HK-2 (cell line): ENCODE results near the gene GCC1.
A peak's percentile ranks its signal among the peaks of the same experiment; 100 is the strongest.
"Not testable (repeated sequence)": the region's sequence is repeated elsewhere in the genome, so short reads cannot be mapped to it uniquely, and the experiment has no call there.

Experiments used
- DNase-seq: peaks from one replicate; pipeline ENCODE4 v3.0.0-alpha.2; 2018; ENCODE audit not compliant: unreplicated experiment

GCC1 gene

GRCh38 chr7:127589896-127590295, 4.5 kb upstream of the GCC1 start:
- DNase-seq, result no peak

GRCh38 chr7:127588697-127589482, 3.5 kb upstream of the GCC1 start:
- DNase-seq, result peak; percentile 70

DNA sequence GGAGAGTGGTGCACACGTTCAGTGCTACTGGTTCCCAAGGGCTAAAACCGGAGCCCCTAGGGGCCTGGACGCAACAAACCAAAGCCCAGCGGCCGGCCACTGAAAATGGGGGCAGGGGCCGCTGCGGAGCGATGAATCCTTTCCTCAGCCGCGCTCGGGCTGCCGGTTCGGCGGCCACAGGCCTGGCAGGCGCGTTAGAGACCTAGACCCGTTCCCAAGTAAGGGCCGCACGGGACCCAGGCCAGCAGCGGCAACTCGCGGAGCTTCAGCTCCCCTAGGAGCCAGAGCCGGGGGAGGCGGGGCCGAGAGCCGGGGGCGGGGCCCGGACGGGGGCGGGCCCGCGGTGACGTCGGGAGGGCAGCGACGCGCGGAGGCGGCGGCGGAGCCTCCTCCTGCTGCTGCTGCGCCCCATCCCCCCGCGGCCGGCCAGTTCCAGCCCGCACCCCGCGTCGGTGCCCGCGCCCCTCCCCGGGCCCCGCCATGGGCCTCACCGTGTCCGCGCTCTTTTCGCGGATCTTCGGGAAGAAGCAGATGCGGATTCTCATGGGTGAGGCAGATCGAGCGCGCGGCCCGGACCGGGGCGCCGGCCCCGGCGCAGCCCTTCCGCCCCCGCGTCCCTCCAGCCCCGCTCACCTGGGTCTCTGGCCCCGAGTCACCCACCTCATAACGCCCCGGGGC, 2.8 kb upstream of the GCC1 start, which contains the start of gene ARF5:
ARF5 (plus strand) TSS at position 393 of the 678 bp plus-strand sequence; CDS start at position 481, 88 bp downstream.
- peak; percentile 84 for DNase-seq

- DNase-seq, result no peak
Measured at GRCh38 chr7:127587663-127588018, 2.2 kb upstream of the GCC1 start.

DNA sequence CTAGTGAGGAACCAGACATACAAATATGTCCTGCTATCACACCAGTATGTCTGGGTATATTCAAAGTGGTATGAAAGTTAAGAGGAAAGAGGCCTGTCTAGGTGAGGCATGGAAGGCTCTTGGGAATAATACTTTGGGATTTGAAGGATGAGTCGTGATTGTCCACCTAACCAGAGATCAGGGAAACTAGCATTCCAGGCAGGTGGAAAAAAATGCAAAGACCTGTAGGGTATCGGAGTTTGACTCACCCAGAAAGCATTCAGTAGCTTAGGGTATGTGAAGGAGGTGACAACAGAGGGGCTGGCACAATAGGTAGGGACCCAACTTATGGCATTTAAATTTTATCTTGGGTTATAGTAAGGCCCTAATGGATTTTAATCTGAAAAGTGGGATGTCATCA, 950 bp upstream of the GCC1 start:
- no peak for DNase-seq

DNA sequence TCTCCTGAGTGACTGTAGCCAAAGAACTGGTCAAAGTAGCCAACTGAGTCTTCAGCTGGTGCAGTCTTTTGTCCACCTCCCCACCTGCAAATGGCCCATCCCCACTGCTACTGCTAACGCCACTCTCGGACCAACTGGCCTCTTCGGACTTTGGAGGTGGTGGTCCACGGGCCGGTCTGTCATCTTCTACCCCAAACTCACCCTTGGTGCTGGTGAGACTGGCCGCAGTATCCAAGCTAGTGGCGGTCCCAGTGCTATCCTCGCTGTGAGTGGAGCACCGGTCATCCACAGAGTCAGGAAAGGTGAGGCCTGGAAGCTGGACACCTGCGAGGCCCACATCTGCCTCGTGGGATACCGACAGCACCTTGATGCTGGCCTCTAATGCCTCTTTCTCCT, 750 bp downstream of the GCC1 start:
- DNase-seq, result no peak

DNA sequence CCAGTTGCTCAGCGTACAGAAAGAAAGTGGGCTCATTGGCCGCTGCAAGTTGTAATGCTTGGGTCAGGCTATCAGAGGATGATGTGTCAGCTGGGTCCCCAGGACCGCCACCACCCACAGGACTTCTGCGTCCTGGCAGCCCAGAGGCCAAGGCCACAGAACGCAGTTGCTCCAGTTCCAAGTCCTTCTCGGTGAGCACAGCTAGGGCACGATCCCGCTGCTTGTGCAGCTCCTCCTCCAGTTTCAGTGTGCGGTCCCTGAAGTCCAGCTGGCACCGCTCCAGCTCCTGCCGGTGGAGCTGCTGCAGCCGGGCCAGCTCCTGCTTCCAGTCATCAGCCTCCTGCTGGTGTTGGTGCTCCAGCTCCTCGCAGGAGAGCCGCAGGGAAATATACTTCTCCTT, 3.0 kb downstream of the GCC1 start:
- DNase-seq, result no peak

DNA sequence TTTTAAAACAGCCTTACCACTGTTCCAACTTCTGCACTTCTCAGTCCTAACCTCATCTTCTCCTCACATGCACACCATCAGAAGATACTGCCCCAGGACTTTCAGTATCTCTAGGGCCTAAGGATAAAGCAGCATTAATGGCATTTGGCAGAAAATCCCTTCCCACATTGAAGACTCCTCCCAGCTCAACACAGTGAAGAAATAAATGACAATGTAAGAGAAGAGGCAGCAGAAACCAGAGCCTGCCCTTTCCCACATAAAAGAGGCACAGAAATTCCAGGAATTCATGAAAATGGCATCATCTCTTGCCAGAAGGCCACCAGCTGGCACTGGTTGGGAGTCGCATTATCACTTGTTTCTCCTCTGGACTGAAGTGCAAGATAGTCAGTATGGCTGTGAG, 3.7 kb downstream of the GCC1 start:
- no peak for DNase-seq

GRCh38 chr7:127580612-127581011, 4.8 kb downstream of the GCC1 start:
- DNase-seq, result no peak

- no peak for DNase-seq
Measured at GRCh38 chr7:127578711-127579275, 6.6 kb downstream of the GCC1 start.

DNA sequence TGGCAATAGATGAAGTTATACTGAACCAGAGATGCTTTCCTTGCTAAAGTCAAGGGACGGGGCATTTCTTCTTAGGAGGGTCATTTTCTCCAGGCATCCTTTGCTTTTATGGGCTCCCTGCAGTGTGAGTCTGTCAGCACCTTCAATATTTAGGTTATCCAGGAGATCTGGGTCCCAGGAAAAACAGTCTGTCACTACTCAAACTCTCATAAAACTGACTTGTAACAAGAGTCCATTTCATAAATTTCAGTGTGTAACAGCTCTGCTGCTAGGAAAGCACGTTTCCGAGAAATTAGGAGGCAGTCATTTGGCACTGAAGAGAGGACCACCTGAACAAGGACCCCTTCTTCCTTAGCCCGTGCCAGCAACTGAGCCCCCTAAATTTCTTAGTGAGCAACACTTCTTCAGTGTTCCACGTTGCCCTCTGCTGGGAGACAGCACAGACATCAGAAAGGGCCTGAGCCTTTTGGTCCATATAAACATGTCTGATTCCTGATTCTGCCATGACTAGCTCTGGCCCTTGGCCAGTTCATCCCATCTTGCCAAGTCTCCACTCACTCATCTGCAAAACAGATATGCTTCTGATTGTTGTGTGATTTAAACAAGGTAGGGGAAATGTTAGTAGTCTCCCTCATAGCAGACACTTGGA, 7.2 kb downstream of the GCC1 start:
- DNase-seq, result no peak

- DNase-seq, result no peak
Measured at GRCh38 chr7:127571741-127572505, 13.5 kb downstream of the GCC1 start.

- not testable (repeated sequence) for DNase-seq
Measured at GRCh38 chr7:127568034-127568433, 17.4 kb downstream of the GCC1 start.

- no peak for DNase-seq
Measured at GRCh38 chr7:127566242-127566641, 19.2 kb downstream of the GCC1 start.

DNA sequence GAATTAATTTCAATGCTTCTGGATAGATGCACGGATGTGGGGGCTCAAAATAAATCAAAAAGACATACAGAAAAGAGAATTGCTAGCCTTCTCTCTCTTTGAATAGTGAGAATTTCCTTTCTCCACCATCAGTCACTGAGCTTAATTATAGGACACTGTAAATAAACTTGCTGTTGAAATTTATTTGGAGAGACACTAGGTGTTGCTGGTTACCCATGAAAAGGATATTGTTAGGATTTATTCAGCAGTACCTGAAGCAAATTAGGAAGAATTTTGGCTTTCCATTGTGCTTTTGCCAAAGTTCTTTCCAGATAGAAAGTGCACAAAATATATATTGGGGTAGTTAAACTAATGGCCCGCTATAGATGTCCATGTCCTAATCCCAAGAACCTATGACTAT, 27.6 kb downstream of the GCC1 start:
- no peak for DNase-seq

DNA sequence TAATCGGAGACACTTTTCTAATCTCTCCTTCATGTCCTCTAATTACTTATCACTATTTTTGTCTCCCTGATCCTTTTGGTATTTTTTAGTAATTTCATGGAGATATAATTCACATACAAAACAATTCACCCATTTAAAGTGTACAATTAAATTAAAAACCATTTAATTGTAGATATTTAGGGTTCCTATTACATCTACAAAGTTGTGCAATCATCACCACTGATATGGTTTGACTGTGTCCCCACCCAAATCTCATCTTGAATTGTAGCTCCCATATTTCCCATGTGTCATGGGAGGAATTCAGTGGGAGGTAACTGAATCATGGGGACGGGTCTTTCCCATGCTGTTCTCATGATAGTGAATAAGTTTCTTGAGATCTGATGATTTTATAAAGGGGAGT, 29.0 kb downstream of the GCC1 start:
- no peak for DNase-seq

- DNase-seq, result no peak
Measured at GRCh38 chr7:127551941-127552340, 33.5 kb downstream of the GCC1 start.

DNA sequence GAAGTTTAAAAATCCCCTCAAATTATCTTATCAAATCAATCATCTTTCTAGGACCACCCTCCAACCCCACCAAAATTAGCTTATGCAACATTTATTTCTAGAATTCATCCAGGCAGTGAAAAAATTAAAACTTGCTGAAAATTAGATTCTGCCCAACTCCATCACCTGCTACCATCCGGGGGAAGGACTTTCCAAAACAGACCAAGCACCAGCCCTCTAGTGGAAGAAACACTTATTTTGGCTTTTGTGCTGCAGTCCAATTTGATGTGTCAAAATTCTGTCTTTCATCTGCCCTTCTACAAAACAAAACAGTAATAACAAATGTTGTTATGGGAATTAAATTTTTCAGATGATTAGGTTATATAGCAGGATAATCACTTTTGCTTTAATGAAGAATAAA, 35.1 kb downstream of the GCC1 start:
- DNase-seq, result no peak

DNA sequence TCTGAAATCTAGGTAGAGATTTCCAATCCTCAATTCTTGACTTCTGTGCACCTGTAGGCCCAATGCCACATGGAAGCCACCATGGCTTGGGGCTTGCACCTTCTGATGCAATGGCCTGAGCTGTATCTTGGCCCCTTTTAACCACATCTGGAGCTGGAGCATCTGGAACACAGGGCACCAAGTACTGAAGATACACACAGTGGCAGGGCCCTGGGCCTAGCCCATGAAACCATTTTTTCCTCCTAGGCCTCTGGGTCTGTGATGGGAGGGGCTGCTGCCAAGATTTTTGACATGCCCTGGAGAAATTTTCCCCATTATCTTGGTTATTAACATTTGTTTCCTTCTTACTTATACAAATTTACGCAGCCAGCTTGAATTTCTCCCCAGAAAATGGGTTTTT, 39.1 kb downstream of the GCC1 start:
- no peak for DNase-seq

DNA sequence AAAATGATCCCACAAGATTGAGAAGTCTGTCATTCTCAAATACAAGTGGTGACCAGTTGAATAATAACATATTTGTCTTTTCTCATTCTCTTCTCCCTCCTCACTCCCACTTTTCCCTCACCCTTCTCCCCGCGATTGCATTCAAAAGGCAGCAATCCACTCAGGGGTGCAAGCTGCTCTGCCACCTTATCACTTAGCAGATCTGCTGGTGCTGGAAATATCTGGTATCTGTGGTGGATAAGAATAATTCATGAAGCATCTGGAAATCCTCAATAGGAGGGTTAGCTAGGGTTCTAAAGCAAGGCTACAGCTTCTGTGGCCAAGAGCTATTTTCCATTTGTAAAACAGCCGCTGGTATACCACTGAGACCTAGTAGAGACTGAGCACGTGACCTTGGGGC, 43.8 kb downstream of the GCC1 start:
- DNase-seq, result no peak

GRCh38 chr7:127540461-127540860, 44.9 kb downstream of the GCC1 start:
- DNase-seq, result not testable (repeated sequence)

DNA sequence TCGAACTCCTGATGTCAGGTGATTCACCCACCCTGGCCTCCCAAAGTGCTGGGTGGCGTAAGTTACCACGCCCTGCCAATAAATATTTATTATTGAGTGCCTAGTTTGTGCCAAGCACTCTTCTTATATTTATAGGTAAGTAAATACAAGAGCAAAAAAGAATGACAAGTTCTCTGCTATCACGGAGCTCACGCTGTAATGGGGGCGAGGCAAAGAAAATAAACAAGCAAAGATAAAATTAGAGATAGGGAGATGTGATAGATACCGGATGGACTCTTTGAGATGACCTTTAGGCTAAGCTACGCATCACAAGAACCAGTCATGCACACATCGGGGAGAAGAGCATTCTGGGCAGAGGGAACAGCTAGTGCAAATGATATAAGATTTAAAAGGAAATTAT, 46.3 kb downstream of the GCC1 start:
- no peak for DNase-seq
